C4-2B (cell line): ENCODE data around the gene THAP6.
"Not testable (repeated sequence)": the region's sequence is repeated elsewhere in the genome, so short reads cannot be mapped to it uniquely, and the experiment has no call there.

Experiments
- CTCF ChIP-seq: fragments of 450-650 bp; conservative IDR thresholded peaks from 2 replicates; pipeline ENCODE4 v1.5.1; 2017; ENCODE audit warnings: mild to moderate bottlenecking
- ZFX ChIP-seq: fragments of 450-650 bp; IDR thresholded peaks from 2 replicates; pipeline ENCODE4 v1.6.1; 2017

DNA sequence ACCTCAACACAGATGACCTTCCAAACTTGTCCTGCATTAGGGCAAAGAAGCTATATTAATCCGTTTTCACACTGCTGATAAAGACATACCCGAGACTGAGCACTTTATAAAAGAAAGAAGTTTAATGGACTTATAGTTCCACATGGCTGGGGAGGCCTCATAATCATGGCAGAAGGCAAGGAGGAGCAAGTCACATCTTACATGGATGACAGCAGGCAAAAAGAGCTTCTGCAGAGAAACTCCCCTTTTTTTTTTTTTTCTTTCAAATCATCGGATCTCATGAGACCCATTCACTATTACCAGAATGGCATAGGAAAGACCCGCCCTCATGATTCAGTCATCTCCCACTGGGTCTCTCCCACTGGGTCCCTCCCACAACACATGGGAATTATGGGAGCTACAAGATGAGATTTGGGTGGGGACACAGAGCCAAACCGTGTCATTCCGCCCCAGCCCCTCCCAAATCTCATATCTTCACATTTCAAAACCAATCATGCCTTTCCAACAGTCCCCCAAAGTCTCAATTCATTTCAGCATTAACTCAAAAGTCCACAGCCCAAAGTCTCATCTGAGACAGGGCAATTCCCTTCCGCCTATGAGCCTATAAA lies 17.4 kb downstream of the THAP6 start:
- not testable (repeated sequence) for TF ChIP-seq CTCF, ZFX
